IPS DF 19.7 (cell line): ENCODE data around the gene SMARCA4.
A peak's percentile ranks its signal among the peaks of the same experiment; 100 is the strongest.

ENCODE experiments used
- DNase-seq: peaks from one replicate; pipeline ENCODE4 v3.0.0-alpha.2; 2013; ENCODE audit warnings: low read depth, low spot score

The SMARCA4 gene

DNA sequence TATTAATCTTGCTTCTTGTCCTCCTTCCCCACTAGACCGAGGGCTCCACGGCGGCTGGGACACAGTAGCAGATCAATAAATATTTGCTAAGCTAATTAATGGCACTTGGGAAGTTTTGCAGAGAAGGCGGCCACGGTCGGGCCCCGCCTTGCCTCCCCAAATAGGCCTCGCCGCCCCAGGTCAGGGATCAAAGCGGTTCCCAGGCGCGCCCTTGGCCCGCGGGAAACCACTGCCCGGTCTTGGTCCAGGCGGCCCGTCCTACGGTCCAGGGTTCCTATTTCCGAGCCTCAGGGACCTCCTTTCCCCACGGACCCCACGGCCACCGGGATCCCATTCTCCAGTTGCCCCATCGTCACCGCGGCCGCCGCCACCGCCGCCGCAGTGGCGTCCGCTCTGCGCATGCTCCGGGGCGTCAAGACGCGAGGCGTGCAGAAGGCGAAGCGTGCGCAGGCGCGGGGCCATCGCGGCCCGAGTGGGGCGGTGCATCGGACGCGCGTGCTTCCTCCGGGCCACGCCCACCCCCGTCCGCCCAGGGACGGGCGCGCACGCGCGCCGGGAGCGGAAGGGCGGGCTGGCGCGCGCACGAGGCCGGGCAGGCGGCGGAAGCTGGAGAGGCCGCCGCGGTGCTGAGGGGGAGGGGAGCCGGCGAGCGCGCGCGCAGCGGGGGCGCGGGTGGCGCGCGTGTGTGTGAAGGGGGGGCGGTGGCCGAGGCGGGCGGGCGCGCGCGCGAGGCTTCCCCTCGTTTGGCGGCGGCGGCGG lies at the start of gene SMARCA4:
TSS of gene SMARCA4 (plus strand) at position 717 of the 759 bp plus-strand sequence. CDS start 23,122 bp downstream, outside the sequence.
- DNase-seq, result peak; percentile 70

DNA sequence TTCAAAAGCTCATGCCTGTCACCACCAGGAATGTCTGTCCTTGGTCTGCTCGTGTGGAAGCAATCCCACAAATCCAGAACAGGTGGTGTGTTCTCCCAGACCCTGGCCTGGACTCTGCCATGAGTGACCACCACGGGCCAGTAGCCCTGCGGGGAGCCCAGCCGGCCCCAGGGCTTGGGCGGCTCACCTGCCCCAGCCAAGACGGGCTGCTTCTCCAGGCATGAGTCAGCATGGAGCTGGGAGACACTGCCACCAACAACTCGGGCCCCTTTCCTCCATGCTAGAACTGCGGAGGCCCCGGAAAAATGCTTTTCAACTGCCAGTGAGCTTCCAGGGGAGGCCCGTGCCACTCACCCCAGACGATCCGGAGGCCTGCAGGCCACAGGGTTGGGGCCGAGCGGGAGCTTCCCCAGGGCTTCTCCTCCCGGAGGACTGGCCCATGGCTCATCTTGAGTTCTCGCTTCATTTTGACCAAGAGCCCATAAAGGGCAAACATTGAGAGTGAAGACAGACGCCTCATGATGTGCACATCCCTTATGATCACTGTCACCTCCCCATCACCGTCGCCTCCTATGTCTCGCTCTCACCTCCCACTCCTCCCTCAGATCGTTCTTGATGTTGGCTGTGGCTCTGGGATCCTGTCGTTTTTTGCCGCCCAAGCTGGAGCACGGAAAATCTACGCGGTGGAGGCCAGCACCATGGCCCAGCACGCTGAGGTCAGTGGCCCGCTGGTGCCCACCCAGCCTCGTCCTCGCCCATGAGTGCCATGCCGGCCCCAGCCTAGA lies 49.1 kb upstream of the SMARCA4 start:
- no peak for DNase-seq

DNA sequence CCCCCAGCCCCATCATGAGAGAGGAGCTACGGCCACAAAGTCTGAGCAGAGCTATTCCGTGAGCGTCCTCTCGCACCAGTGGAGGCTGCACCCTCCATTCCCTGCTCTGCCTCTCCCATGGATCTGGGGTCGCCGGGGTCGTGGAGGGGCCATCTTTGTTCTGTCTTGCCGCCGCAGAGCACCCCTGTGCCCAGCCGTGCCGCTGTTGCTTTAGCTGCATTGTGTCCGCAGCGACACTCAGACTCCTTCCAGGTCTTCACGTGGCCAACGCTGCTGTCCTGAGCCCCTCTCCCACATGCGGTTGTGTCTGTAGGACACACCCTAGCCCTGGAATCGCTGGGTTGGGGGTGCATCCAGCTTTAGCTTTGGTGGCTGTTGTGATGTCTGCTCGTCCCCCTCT lies 48.2 kb upstream of the SMARCA4 start:
- no peak for DNase-seq

DNA sequence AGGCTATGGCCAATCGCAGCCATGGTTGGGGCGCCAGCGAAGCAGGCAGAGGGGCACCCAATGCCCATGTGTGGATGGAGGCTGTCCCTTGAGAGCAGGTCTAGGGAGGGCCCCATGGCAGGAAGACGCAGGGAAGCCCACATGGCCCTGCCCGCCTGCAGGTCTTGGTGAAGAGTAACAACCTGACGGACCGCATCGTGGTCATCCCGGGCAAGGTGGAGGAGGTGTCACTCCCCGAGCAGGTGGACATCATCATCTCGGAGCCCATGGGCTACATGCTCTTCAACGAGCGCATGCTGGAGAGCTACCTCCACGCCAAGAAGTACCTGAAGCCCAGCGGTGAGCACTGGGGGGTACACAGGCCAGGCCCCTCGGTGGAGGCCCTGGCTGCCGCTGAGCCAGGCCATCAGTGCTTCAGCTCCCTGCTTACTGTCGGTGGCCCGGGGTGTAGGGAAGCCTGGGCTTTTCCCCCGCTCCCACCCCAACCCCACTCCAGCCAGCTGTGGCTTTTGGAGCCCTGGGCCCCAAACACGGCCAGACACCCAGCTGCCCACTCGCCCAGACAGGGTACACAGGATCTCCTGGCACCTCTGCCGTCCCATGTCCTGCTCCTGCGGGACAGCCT lies 47.0 kb upstream of the SMARCA4 start:
- DNase-seq, result no peak

DNA sequence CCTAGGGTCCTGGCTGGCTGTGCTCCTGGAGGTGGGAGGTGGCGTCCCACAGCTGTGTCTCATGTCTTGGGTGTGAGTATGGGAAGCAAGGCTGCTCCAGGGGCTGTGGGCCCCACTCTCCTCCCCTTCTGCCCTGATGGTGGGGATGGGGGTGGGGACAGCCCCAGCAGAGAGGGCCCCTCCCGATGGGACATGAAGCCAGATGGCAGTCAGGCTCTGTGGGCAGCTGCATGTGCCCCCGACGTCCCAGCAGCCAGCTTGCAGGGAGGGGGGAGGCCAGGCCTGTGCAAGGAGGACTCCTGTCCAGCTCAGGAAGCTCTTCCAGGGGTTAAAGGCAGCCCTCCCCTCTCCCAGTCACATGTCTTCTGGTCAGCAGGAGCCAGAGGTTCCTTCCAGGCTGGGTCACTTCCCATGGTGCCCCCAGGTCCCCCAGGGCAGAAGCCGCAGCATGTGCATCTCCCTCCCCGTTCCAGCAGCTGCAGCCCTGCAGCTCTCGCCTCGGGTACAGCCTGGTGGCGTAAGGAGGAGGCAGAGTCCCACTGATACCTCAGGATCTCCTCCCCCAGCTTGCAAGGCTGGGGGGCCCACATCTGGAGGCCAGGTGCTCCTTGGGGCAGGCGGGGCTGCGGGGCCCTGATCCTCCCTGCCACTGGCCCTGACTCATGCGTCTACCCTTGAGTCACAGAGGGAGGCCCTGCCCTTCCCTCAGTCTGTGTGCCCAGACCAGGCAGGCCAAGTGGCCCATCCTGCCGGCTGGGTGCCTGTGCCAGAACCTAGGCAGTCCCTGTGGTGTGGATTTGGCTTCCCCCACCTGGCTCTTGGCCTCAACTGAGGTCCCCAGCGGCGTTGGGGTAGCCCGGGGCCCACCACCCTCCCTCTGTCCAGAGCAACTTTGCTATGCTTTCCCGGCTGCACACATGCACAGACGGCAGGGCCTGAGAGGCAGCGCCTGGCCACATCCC lies 45.4 kb upstream of the SMARCA4 start:
- DNase-seq, result no peak

DNA sequence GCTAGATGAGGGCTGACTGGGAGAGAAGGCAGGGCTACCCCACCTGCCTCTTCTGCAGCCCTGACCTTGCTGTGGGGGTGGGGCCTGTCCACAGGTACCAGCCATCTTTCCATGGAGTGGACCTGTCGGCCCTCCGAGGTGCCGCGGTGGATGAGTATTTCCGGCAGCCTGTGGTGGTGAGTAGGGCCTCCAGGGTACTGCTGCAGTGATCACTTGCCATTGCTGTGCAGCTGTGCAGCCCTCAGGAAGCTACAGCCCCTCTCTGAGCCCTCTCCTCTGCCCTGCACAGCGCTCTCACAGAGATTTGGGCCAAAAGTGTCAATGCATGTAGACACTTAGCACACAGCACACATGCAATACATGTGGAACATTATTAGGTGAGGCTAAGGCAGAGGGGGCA lies 44.2 kb upstream of the SMARCA4 start:
- DNase-seq, result no peak

DNA sequence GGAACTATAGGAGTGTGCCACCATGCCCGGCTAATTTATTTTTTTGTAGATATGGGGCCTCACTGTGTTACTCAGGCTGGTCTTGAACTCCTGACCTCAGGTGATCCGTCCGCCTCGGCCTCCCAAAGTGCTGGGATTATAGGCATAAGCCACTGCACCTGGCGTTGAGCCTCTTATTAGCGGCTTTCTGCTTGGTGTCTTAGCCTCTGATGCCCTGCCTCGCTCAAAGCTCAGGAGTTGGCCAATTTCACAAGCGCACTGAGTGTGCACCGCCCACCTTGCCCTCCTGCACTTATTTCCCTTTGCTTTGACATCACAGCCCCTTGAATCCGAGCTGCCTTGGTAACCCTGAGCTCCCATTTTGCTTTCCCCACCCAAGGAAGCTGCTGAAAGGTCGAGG lies 42.5 kb upstream of the SMARCA4 start:
- DNase-seq, result no peak

DNA sequence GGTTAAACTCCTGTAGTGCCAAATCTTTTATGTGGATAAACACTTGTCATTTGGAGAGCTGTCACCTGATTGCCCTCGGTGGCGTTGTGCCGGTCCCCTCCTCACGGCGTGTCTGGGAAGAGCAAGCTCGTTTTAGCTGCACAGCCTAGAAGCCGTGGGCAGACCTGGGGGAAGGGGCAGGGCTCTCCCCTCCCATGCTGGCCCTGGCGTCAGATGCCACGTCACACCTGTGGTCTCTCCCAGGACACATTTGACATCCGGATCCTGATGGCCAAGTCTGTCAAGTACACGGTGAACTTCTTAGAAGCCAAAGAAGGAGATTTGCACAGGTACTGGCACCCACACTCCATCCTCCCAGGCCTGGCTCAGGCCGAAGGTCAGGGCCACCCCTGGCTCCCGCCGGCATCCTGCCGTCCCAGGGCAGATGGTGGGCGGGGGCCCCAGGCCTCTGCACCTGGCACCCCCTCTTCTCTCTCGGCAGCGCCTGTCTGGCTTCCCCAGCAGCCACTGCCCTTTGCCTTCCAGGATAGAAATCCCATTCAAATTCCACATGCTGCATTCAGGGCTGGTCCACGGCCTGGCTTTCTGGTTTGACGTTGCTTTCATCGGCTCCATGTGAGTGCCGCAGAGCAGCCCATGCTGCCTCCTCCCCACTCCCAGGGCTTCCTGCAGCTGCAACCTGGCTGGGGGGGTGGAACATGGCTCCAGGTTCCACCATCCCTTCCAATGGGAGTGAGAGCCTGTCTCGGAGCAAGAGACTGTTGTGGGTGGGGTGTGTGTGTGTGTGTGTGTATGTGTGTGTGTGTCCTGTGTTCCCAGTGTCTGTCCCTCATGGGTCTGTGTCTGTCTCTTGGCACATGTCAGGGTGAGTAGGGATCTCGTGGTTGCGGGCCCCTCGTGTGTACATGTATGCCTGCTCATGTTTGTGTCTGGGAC lies 41.2 kb upstream of the SMARCA4 start:
- no peak for DNase-seq

DNA sequence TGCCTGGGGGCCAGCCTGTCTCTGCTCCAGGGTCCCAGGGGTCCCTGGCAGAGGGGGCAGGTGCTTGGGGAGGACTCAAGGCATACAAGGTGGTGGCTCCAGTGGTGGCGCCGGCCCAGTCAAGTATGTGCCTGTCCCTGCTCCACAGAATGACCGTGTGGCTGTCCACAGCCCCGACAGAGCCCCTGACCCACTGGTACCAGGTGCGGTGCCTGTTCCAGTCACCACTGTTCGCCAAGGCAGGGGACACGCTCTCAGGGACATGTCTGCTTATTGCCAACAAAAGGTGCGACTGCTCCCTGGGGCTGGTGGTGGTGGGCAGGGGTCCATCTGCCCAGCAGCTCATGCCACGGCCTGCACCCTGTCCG lies 40.6 kb upstream of the SMARCA4 start:
- DNase-seq, result no peak

DNA sequence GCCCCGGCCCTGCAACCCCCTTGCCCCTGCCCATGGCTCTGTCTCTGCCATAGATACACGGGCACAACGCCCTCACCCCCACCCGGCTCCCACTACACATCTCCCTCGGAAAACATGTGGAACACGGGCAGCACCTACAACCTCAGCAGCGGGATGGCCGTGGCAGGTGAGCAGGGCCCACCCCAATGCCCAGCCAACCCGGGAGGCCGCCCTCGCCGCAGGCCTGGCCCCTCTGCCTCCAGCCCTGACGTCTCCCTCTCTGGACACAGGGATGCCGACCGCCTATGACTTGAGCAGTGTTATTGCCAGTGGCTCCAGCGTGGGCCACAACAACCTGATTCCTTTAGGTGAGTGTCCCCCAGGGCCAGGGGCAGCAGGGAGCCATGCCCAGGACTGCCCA lies 40.0 kb upstream of the SMARCA4 start:
- no peak for DNase-seq

DNA sequence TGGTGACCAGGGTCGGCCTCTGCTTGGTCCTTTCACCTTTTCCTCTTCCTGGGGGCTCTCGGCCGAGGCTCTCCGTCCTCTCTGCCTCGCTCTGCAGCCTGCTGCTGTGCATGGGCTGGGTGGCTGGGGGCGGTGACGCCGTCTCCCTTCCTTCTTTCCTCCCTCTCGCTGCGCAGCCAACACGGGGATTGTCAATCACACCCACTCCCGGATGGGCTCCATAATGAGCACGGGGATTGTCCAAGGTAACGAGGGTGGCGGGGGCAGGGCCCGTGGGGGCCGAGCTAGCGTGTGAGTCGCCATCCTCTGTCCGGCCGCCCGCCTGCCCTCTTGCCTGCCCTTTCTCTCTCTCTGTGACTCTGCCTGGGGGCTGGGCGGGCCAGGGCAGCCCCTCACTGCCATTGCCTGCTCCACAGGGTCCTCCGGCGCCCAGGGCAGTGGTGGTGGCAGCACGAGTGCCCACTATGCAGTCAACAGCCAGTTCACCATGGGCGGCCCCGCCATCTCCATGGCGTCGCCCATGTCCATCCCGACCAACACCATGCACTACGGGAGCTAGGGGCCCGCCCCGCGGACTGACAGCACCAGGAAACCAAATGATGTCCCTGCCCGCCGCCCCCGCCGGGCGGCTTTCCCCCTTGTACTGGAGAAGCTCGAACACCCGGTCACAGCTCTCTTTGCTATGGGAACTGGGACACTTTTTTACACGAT lies 39.5 kb upstream of the SMARCA4 start:
- DNase-seq, result no peak

DNA sequence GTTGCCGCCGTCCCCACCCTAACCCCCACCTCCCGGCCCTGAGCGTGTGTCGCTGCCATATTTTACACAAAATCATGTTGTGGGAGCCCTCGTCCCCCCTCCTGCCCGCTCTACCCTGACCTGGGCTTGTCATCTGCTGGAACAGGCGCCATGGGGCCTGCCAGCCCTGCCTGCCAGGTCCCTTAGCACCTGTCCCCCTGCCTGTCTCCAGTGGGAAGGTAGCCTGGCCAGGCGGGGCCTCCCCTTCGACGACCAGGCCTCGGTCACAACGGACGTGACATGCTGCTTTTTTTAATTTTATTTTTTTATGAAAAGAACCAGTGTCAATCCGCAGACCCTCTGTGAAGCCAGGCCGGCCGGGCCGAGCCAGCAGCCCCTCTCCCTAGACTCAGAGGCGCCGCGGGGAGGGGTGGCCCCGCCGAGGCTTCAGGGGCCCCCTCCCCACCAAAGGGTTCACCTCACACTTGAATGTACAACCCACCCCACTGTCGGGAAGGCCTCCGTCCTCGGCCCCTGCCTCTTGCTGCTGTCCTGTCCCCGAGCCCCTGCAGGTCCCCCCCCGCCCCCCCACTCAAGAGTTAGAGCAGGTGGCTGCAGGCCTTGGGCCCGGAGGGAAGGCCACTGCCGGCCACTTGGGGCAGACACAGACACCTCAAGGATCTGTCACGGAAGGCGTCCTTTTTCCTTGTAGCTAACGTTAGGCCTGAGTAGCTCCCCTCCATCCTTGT lies 38.8 kb upstream of the SMARCA4 start:
- no peak for DNase-seq

DNA sequence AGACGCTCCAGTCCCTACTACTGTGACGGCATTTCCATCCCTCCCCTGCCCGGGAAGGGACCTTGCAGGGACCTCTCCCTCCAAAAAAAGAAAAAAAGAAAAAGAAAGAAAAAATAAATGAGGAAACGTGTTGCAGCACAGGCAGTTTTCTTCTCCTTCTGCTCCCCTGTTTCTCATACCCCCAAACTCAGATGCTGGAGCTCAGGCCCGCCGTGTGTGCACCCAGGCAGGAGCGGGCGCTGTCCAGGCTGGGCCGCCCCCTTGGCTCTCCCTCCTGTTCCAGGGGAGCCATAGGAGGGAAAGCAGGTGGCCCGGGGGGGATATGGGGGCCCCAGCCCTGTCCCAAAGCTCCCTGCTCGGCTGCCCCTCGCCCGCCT lies 38.2 kb upstream of the SMARCA4 start:
- no peak for DNase-seq

DNA sequence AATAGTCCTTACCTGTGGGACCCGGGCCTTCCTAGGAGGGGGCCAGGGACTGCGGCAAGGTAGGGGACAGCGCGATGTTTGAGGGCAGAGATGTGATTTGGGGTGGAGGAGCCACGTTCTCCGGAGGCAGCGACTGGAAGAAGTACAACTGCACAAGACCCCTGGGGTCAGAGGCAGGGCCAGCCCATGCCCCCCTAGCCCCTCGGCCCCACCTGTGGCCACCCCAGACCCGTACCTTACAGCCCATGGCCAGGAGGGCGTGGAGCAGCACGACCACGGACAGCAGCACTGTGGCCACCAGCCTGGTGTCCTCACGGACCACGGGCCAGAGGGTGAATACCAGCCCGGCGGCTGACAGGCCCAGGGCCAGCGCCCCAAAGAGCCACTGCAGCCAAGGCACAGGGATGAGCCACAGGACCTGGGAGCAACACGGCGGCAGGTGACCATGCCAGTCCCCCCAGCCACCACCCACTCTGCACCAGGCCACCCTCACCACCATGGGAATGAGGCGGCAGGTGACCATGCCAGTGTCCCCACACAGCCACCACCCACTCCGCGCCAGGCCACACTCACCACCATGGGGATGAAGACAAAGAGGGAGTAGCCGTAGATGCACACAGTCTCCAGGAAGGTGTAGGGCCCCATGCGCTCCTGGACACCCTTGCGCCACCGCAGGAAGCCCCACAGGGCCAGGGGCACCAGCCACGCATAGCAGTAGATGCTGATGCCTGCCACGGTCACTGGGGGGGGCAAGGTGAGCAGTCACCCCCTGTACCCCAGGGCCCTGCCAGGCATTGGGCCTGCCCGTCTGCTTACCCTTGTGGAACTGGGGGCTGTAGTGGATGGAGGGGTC lies 37.3 kb upstream of the SMARCA4 start:
- DNase-seq, result no peak

DNA sequence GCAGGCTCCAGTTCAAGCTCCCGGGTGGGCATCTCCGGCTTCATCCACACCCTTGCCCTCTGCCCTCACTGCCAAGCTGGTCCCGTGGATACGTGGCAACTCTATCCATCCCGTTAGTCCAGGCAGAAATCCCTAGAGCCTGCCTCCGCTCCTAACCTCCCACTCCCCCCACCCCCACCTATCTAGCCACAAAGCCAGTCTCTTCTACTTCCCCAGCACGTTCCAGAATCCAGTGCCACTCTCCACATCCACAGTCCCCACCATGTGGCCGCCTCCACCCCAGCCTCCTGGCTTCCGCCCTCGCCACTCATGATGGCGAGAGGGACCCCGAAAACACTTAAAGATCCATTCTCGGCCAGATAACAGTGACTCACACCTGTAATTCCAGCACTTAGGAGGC lies 36.2 kb upstream of the SMARCA4 start:
- DNase-seq, result no peak

DNA sequence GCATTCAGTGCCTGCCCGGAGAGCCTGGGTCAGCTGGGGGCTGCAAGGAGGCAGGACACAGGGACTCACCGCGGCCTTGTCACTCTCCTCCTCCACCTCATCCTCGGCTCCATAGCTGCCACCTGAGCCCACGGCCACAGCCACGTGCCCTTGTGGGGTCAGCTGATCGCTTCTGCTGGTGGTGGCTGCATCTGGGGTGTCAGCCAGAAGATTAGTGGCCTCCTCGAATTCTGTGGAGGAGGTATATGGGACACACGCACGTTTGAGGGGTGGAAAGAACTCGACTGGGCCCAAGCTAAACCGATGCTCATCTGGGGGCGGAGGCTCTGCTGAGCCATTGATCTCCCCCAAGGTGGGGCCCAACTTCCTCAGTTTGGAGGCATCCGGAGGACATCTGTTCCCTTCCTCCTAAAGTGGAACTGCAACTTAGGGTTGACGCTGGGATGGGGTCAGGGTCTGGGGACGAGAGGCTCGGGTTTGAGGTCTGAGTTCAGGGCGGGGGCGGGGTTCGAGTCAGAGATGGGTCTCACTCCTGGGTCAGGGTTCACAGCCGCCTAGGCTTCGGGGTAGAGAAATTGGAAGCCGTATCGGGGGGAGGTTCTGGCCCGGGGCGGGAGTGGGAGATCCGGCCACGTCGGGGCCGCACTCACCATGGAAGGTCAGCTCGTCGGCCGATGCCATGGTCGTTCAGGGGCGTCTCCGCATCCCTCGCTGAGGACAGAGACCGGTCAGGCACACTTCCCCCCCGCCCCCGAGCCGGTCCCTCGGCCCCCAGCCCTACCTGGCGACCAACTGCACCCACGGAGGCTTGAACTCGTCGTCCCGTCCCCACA lies 32.9 kb upstream of the SMARCA4 start:
- no peak for DNase-seq
